GM12873 (cell line): Measurements from ENCODE around the gene CDKN1C.

ENCODE experiments used
- CTCF ChIP-seq: IDR thresholded peaks from 2 replicates; pipeline ENCODE4 v1.5.1; 2012; ENCODE audit warnings: low read depth, mild to moderate bottlenecking, moderate library complexity, low read length, control low read depth; ENCODE audit not compliant: insufficient read depth; ENCODE audit errors: missing control alignments

Gene CDKN1C

GRCh38 chr11:2837096-2837601, 48.4 kb downstream of the CDKN1C start:
- no peak for TF ChIP-seq CTCF

- no peak for TF ChIP-seq CTCF
Measured at GRCh38 chr11:2836315-2837095, 49.1 kb downstream of the CDKN1C start.

GRCh38 chr11:2835751-2836150, 49.8 kb downstream of the CDKN1C start:
- TF ChIP-seq CTCF = no peak

- TF ChIP-seq CTCF = no peak
Measured at GRCh38 chr11:2835296-2835695, 50.3 kb downstream of the CDKN1C start.

GRCh38 chr11:2834503-2835273, 50.9 kb downstream of the CDKN1C start:
- TF ChIP-seq CTCF = no peak

- no peak for TF ChIP-seq CTCF
Measured at GRCh38 chr11:2833716-2834502, 51.7 kb downstream of the CDKN1C start.
